GM18505 (cell line): ENCODE measurements around the gene EIF4A2.

Source experiments
- ATAC-seq: cut with Tn5 transposase; IDR thresholded peaks from one replicate; pipeline ENCODE4 v1.9.1; 2021; ENCODE audit not compliant: unreplicated experiment
- POLR2A ChIP-seq: IDR thresholded peaks from 4 replicates; pipeline ENCODE4 v1.6.1; 2011; ENCODE audit warnings: borderline replicate concordance; ENCODE audit not compliant: insufficient read depth, insufficient read length; ENCODE audit errors: extremely low read depth

Gene EIF4A2

DNA sequence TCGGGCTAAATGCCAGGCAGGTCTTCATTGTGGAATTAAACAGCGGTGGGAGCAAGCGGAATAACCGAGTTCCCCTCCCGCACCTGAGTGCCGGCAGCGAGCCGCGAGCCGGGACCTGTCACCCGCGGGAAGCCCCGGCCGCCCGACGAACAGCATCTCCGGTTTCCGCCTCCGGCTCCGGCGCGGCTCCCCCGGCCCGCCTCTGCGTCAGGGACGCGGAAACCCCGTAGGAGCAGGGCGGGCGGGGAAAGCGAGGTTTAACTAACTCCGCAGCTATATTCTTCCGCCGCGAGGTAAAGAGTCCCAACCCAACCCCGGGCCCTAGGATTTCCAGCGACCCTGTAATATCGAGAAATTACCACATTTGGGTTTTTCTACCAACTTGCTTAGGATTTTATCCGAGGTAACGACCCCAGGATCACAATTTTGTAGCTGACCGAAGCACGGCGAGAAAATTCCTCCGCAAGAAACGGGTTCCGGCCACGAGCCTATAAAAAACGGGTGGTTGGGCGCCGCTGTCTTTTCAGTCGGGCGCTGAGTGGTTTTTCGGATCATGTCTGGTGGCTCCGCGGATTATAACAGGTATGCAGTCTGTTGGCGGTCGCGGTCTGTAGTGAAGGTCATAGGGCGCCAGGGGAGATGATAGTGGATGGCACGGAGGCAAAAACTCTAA is at the start of gene EIF4A2:
TSS of gene EIF4A2 (plus strand) at position 520 of the 673 bp plus-strand sequence. CDS start at position 554, 34 bp downstream.
- peak; percentile 100 for TF ChIP-seq POLR2A
- peak; percentile 60 for ATAC-seq

GRCh38 chr3:186742618-186743380 is 40.6 kb upstream of the EIF4A2 start:
- ATAC-seq = no peak
- no peak for TF ChIP-seq POLR2A

- TF ChIP-seq POLR2A = no peak
- ATAC-seq = no peak
Measured at GRCh38 chr3:186743666-186744065, 39.7 kb upstream of the EIF4A2 start.

- ATAC-seq = no peak
Measured at GRCh38 chr3:186746008-186746407, 37.4 kb upstream of the EIF4A2 start.

GRCh38 chr3:186750316-186750715 is 33.1 kb upstream of the EIF4A2 start:
- TF ChIP-seq POLR2A = no peak
- ATAC-seq = no peak

More at GRCh38 chr3:186746008-186746407, 37.4 kb upstream of the EIF4A2 start:
- TF ChIP-seq POLR2A = no peak

GRCh38 chr3:186751480-186751879 is 31.9 kb upstream of the EIF4A2 start:
- TF ChIP-seq POLR2A = no peak

GRCh38 chr3:186754006-186754405 is 29.4 kb upstream of the EIF4A2 start:
- TF ChIP-seq POLR2A = no peak
- ATAC-seq = no peak

More at GRCh38 chr3:186751480-186751879, 31.9 kb upstream of the EIF4A2 start:
- ATAC-seq = no peak

DNA sequence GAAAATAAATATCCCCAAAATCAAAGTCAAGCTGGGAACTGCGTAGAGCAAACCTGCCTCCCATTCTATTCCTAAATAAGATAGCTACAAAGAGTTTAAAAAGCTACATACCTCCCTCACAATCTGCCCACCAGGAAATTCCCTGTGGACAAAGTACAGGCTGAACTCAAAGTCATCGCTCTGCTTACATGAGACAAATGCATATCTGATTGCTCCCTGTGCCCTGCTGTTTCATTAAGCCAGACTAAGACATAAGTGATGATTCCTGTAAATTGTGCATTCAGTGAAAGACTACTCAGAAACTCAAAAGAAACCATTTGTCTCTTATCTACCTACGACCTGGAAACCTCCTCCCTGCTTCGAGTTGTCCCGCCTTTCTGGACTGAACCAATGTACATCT is 28.5 kb upstream of the EIF4A2 start:
- TF ChIP-seq POLR2A = no peak
- ATAC-seq = no peak

DNA sequence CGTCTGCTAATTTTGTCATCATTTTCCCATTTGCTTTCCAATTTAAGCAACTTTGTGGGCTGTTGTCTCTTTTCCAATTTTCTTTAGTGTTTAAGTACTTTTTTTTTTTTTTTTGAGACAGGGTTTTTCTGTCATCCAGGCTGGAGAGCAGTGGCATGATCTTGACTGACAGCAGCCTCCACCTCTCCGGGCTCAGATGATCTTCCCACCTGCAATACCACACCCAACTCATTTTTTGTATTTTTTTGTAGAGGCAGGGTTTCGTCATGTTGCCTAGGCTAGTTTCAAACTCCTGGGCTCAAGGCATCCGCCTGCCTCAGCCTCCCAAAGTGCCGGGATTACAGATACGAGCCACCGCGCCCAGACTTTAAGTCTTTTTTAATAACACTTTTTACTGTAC is 26.2 kb upstream of the EIF4A2 start:
- TF ChIP-seq POLR2A = no peak
- no peak for ATAC-seq

GRCh38 chr3:186757686-186758220 is 25.6 kb upstream of the EIF4A2 start:
- no peak for ATAC-seq
- TF ChIP-seq POLR2A = no peak

- ATAC-seq = no peak
- TF ChIP-seq POLR2A = no peak
Measured at GRCh38 chr3:186759231-186759930, 24.0 kb upstream of the EIF4A2 start.

DNA sequence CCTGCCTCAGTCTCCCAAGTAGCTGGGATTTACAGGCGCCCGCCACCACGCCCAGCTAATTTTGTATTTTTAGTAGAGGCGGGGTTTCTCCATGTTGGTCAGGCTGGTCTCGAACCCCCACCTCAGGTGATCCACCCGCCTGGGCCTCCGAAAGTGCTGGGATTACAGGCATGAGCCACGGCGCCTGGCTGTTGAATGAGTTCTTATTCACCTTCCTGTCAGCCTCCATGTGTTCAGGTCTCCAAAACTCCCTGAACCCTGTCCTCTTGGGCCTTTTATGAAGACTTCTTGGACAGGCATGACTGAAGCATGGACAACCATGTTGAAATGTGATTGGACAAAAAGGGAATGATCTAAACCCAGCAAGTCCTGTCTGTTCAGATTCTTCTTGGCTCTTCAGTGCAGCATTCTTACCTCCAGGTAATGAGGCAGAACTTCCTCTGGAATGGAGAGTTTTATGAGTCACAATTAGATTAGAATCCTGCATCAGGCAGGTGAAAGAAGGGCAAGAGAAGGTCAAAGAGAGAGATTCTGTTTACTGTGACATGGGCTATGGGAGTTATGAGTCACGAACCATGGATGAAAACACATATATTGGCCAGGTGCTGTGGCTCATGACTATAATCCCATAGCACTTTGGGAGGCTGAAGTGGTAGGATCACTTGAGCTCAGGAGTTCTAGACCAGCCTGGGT is 23.1 kb upstream of the EIF4A2 start:
- TF ChIP-seq POLR2A = no peak
- ATAC-seq = no peak
